Jurkat, Clone E6-1 (cell line): ENCODE data around the gene SLC27A3.

ENCODE experiments used
- DNase-seq: peaks from one replicate; pipeline ENCODE4 v3.0.0-alpha.2; 2011; ENCODE audit warnings: low read depth, low spot score
- H3K4me3 ChIP-seq: 2 replicates; pipeline ENCODE4 v1.5.1; 2011; ENCODE audit warnings: mild to moderate bottlenecking, low read length, control low read depth, moderate library complexity

The SLC27A3 gene

DNA sequence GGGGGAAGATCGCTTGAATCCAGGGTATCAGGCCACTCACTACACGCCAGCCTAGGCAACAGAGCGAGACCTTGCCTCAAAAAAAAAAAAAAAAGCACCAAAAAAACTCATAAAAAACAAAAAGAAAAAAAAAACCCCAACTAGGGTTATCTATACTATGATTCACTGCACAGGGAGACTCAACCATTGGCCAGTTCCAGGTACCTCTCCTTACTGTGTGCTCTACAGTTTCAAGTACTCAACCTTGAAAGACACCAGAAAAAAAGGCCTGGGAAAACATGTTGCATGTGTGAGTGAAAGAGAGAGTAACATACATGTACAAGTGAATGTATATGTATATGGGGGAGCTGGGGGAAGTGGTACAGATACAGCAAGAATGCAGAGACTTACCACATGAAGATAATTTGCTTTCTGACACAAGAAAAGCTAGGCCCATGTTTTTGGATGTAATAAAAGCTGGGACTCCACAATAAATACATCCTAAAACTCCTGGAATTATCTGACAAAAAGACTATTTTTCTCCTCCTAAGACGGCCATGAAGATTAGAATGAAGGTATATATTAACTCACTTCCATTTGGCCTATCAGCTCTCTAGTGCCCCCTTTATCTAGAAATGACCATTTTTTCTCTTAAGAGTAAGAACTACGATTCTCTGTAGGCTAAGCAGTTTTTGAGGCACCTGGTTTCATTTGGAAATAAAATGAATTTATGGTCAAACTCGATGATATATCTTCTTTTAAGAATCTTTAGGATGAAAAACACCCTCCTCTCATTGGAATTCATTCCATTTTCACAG lies 52.2 kb downstream of the SLC27A3 start:
- DNase-seq, result no peak
- no peak overlapping the region for H3K4me3 ChIP-seq
